Stimulated activated CD8-positive, alpha-beta memory T cell treated with anti-CD3 and anti-CD28 coated beads, Interleukin-7, amount 100 ng/mL, for 48 hours (primary cell): ENCODE data around the gene FRMD4A.

Experiments
- DNase-seq, 2 donors: peaks; one replicate each; pipeline ENCODE4 v3.0.0-alpha.2; 2020; ENCODE audit warnings: low read depth in 1 of 2; ENCODE audit errors: extremely low read depth in 1 of 2

Gene FRMD4A

DNA sequence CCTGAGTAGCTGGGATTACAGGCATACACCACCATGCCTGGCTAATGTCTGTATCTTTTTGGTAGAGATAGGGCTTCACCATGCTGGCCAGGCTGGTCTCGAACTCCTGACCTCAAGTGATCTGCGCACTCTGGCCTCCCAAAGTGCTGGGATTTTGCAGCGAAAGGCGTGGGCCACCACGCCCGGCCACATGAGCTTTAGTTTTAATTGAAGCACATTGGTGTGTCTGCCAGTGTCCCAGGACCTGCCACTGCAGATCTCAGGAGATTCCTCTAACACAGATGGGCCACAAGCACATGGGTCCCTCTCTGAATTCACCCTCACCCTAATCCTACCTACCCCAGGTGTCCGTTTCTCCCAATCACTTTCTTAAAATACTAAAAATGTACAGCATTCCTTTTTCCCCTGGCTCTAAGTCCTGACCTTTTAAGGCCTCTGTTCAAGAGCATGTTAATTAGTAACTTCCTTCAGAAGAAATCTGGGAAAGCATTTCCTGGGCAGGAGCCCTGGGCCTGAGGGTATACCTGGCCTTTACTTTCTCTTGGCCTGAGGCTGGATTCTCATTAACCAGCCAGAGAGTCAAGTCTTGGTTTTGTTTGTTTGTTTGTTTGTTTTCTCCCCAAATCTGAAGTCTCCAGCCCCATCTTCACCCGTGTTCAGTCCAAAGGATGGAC, 661.4 kb downstream of the FRMD4A start:
- no peak for DNase-seq

DNA sequence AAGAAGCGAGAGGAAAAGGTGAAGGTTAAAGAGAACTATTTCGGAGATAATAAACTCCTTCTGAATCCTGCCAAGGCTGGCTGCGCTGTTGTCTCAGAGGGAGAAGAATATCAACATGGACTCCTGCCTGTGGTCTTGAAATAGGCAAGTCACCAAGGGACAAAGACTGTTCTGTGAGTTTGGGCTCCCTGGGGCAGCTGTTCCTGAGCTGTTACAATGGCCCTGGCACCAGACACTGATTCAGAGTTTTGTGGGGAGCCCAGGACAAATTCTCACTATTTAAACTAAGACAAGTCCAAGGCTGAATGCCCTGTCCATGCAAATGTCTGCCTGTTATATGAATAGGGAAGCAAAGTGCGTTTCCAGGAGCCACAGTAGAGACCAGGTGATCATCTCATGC, 662.6 kb downstream of the FRMD4A start:
- DNase-seq, result no peak

DNA sequence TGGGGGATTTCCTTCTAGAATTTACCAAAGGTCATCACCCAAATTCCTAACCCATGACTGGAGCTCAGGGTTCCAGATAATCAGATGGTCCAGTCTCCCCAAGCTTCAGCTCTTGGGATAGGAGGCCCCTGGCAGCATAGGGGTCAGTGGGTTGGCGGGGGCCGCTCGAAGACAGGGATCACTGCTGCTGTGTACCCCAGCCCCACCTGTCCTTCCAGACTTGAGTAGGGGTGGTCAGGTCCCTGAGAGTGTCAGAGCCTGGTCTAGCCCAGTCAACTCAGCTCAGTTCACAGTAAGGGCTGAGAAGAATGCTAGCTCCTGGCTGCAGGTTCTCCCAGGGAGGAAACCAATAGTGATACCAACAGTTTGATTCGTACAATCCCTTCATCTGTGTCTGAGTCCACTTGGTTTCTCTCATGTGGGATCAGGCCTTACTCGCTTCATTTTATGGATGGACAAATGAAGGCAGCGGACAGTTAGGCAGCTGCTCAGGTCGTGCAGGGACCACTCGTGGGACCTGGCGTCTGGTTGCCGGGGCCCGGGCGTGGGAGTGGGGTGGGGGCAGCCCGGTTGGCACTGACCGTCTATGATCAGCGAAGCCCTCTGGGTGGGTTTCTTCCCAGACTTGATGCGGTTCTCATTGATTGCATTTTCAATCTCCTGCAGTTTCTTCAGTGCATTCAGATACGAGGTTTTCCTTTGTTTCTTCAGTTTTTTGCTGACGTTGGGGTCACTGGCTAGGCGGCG, 665.0 kb downstream of the FRMD4A start:
- no peak for DNase-seq

DNA sequence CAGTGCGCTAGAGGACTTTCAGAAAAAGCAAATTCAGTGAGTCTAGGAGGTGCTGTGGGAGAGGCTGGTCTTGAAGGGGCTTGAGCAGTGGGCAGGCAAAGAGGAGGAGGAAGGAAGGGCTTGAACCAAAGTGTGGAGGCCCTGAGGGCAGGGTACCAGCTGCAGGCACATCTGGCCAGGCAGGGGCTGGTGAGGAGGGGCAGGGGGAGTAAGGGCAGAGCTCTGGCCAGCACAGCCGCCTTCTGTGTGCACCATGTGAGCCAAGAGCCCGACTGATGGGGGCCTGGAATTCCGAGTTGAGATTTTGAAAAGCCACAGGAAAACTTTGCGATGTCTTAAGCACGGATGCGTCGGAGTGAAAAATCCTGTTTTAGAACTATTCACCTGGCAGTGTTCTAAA, 669.5 kb downstream of the FRMD4A start:
- DNase-seq, result no peak

DNA sequence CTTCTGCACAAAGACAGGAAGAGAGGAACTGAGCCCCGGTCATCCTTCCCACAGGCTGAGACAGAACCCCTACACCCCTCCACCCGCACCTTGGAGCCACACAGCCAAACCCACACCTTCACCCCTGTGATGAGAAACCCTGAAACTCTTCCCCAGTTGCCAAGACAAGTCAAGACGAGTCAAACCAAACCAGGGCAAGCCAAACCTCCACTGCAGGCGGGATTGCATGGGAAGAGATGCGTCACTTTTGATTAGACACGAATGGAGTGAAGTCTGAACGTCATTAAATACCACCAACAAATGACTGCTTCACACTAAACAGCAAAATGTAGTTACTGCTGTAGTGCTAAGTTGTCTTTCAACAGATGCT, 670.2 kb downstream of the FRMD4A start:
- DNase-seq, result no peak

DNA sequence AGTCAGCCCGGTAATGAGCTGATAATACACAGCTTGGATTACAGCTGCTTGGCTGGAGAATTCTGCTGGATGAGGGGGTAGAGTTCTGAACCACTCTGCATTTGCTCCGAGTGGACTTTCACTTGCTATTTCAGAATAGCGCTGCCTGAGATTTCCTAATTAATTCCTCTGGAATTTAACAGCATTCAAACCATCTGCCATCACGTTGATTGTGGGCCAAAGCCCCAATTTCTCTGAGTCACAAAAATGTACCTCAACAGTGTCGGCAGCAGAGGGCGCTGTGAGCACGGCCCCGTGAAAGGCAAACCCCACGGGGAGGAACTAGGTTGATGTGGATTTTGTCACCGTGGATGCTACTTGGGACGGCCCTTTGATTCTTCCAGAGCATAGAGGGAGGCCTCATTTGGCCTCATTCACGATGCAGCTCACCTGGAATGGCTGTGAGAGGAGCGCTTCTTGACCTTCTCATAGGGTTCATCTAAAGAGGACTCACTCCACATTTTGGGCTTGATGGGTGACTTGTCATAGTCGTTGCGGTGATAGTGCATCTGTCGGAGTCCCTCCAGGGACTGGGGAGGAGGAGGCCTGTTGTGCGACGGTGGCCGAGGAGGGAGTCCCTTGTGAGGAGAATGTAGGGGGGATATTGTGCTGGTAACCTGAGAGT, 670.7 kb downstream of the FRMD4A start:
- peak; percentile 23 to 29 for DNase-seq

DNA sequence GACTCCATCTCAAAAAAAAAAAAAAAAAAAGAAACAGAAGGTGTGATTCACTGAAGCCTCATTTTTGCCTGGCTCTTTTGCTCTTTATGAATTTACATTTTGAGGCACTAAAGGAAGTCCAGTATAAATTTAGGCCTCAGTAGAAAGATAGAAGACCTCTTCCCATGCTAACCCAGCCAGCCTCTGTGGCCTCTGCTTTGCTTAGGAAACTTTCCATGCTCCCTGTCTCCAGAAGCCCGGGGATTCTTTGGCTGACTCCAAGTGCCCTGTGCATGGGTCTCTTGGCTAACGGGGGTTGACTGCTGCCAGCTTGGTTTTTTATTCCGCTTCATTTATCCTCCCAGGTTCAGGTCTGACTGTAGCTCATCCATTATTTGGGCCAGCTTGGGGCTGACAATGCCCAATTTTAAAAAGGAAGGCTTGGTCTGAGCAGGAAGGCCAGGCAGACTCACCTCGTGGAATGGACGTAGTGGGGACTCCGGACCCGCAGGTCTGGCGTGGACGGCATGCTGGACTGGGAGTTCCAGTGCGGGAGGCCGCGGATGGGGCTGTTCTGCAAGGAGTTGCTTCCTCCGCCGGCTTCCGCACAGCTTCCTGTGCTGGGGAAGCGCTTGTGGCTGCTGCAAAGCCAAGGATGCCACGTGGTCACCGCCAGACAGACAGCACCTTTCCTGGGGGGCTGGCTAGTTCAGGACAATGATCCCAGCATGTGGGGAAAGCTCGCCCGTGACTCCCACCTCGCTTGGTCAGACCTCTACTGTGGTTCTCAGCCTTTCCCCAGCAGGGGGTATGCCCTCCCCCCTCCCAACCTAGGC, 671.6 kb downstream of the FRMD4A start:
- DNase-seq, result no peak

DNA sequence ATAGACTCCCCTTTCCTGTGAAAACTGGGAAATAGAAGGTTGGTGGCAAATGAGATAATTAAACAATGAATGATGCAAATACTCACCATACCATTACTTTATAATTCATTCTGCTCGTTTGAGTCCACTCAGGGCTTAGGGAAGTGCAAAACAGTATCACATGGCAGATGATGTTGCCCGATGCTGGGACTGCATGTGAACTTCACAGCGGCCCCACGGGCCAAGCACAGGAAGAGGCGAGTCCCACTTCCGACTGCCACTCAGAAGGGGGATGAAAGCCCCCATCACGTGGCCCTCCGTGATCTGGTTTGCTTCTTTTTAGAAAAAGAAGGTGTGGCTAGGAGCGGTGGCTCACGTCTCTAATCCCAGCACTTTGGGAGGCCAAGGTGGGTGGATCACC, 672.5 kb downstream of the FRMD4A start:
- no peak for DNase-seq

DNA sequence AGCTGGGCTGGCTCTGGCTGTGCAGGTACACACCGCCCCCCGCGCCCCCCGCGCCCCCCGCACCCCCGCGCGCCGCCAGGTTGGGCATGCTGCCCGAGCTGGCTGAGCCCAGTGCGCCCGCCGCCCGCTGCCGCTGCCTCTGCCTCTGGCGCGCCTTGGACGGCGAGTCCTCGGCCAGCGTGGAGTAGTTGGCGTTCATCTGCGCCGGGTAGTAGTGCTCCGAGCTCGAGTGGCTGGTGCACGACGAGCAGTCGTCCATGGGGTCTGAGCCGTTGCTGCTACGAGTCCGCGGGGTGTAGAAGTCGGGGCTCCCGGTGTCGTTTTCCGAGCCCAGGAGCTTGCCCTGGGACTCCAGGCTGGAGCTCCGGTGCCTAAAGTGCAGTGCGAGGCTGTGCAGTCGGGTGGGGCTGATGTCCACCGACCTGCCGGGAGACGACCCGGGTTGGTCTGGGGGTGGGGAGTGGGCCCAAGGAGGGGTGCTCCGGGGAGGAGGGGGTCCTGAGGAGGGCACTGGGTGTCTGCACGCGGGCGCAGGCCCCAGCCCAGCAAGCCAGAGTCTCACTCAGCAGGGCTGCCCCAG, 673.5 kb downstream of the FRMD4A start:
- DNase-seq, result no peak

DNA sequence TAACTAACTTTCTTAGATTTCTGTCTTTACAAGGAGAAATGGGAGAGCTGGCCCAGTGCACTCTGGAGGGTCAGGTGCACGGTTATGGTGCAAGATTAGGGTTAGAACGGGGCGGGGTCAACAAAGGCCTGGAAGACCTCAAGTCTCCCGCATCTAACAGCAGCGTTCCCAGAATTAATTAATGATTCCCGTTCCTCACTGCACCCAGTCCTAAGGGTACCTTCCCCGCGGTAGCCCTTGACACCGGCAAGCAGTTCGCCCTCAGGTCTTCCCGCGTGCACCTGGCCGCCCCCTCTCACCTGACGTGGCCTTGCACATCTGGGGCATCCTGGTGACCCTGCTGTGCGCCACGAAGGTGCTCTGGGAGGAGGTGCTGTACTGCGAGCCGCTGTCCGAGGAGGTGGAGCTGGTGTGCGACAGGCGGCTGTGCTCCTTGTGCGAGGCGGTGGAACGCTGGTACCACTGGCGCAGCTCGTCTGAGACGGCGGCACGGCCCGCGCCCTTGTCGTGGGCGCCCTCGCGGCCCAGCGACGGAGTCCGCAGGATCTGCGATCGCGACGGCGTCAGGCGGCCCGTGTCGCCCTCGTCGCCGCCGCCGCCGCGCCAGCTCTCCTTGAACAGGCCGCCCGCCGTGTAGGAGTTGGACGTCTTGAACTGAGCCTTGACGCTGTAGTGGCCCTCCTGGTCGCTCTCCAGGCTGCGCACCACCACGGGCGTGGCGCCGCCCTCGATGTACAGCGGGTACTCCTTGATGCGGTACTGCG, 674.2 kb downstream of the FRMD4A start:
- DNase-seq, result no peak

DNA sequence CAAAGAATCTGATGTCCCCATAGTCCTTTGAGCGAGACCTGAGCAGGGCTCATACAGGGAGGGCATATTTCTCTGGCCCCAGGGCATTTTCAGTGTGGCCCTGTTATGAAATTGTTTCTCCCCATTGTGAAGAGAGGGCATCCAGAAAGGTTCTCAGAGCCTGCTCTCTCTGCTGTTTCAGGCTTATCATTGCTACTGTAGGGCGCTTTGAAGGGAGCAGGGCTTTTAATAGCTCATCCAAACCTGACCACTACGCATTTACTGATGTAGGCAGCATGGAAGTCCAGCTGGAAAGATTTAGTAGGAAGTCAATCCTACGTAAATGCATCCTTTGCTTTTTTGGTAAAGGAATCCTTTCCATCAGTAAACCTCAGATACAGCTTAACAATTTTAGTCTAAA, 675.9 kb downstream of the FRMD4A start:
- DNase-seq, result no peak

DNA sequence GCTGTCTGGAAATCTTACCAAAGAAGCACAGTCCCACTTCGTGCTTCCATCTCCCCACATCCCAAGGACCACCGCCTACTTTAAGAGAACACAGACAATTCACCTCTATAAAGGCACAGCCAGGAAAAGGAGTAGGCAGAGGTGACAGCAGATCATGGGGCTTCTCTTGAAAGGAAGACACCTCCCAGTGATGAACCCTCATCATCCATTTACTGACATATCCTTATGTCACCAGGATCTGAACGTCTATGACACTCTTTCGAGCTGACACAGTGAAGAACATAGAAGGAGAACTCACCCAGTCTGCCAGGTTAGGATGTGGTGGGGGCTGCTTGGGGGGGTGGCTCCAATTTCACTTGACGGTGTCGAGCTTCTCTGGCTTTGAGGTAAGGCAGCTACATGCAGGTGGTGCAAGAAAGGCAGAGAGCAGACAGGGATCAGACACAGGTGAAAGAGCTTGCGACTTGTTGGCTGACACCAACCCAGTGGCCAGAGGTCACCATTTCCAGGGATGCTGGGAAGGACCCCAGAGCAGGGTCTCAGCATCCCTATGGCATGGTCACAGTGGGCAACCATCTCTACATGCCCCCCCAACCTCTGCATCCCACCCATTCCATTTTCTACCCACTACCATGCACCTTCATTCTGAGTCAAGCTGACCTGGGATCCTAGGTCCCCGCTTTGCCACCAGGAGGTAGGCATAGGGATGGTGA, 676.5 kb downstream of the FRMD4A start:
- no peak for DNase-seq

DNA sequence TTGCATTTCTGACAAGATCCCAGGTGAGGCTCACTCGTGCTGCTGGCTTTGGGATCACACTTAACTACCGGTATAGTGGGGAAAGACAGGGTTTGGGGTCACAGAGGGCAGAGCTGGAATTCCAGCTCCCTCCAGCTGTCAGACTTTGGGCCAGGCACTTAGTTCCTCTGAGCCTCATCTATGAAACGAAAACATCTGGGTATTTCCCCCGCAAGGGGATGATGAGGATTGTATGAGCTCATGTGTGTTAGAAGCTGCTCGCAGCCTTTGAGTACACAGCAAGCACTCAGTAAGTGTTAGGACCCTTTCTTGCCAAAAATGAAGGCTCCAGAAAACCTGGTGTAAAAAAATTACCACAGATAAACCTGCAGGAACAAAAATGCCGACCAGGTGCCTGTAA, 677.9 kb downstream of the FRMD4A start:
- no peak for DNase-seq

DNA sequence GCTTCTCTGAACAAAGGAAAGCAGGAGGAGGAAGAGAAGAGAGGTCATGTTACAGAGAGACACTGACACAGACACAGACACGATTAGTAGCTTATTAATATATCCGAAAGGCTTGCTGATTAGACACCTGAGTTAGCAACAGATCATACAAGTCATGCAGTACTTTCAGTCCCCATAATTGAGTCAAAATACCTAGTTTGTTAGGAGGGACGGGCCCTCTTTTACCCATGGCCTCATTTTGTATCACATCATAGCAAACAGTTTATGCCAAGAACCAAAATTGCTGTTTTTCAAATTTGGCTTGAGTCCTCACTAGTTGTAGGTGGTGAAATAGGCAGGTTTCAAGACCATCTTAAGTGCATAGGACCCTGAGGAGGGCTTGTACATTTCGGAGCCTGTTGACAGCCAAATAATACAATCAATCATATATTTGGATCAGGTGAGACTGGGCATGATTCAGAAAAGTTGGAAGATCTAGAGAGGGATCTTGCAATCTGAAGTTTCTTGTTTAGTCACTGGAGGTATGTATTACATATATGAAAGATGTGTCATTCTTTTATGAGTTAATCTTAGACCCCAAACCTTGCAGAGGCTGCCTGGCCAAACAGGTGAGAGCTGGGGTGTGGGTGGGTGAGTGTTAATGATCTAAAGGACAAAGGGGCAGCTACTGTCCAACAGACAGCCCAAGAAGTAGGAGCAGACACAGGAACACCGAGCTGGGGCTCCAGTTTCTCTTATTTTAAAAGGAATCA, 678.6 kb downstream of the FRMD4A start:
- peak in 1 of 2 donors; percentile 29 for DNase-seq

DNA sequence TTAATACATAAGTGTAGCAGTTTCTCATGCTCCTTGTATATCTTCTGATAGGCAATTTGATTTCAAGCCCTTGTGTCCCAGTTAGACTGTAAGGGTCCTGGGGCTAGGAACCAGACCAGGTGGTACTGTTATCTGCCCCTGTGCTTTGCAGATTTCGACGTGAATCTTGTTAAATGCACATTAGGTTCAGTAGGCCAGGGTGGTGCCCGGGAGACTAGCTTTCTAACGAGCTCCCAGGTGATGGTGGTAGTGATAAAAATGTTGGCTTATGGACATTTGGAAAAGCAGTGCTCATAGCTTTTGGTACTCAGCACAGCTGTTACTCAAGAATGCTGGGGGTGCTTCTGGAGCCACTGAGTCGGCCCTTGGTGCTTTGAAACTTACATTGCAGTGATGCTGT, 679.8 kb downstream of the FRMD4A start:
- no peak for DNase-seq

DNA sequence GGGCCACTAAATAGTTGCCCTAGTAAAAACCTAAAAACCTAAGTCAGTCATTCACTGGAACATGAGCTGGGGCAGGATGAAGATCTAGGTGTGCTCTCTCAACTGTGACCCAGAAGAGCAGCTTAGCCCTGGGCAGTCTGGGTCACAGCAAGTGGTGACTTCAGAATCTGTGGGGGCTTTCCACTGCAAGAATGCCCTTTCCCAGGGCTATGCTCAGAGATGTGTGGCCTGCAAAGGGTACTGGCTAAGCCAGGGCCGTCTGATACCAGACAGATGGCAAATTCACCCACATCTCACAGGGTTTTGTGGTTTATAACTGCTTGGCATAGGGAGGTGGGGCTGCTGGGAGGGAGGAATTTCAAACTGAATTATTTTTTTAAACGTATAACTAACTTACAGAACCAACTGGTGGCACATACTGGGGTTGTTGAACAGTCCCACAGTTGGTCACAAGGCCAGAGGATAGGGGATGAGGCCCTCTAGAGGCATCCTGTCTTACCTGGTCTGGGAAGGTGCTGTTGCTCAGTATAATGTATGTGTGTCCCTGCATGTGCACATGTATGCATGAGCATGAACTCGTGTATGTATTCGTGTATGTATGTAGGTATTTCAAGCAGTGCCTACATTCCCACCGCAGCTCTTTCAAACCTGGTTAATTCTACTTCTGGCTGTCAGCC, 680.7 kb downstream of the FRMD4A start:
- no peak for DNase-seq

DNA sequence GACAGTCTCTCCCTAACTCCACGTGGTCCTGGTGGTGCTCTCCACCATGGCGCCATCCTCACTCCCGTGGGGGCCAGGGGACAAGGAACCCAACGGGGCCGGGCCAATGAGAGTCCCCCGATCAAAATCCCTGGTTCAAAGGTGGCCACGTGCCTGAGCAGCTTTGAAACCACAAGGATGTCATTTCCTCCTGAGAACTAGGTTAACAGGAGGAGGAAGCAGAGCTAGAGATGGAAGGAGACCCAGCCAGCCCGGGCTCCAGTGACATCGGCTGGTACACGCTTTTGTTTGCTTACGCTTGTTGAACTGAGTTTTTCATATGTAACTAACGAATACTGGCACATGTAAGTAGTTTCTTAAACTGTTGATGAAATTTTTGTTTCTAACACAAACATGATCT, 682.3 kb downstream of the FRMD4A start:
- no peak for DNase-seq

DNA sequence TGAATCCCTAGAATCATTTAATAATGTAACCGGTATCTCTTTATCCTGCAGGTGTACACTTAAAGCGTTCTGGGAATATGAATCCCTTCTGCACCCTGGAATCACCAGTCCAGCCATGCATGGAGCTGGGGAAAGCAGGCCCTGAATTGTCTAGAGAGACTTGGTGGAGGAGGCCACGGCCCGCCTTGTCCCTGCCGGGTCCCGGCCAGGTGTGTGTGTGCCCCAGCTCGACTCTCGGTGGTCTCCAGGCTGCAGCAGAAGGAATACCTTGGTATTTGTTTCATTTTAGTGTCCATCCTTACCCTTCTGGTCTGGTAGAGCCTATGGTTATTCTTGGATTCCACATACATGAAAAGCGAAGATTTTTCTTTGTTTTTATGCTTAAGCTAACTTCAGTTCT, 685.9 kb downstream of the FRMD4A start:
- DNase-seq, result no peak
